Measurements from ENCODE around the gene PAQR6. TPM values are rescaled to one million over a fixed set of nuclear protein-coding genes. Genes with fewer than 3 reads are reported as not detected.

PAQR6 gene
- total and polyA plus RNA-seq, 2 of the 4 experiments (the other 2 are of a cell fraction), result under 0.01 to 0.67 TPM

DNA sequence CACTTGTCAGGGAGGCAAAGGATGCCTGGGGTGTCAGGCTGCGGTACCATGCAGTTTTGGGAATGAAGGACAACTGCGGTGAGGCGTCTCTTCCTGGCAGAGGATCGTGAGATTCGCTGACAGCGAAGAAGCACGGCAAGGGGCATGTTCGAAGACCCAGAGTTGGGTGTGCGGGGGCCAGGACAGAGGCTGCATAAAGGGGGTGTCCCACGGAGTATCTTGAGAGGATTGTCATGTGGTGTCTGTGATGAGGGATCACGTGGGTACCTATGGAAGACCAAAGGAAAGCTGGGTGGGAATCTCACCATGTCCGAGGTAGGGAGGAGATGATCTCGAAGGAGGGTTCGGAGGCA is 53.6 kb downstream of the PAQR6 start:
- peak; percentile 7 for DNase-seq
- H3K9me1 ChIP-seq (ENCODE audit: insufficient read depth, low read length), result peaks cover 12% of the 10 kb centered on the region
- peak; percentile 10; the same call in 1 of the 2 replicates for ATAC-seq (ENCODE audit: low read depth)
- H3K36me3 ChIP-seq (ENCODE audit: control insufficient read depth, insufficient read depth, low read length), result peaks cover 7% of the 10 kb centered on the region; the same call in 1 of the 2 replicates
- H2AK5ac ChIP-seq (ENCODE audit: low read depth, low read length), result peak overlapping the region; percentile 93
- peak overlapping the region; percentile 51 to 68; a peak in 2 of 4 replicates for H4K8ac ChIP-seq (ENCODE audit: low read depth in 2 of 2, low read length in 2 of 2)
- WGBS, 2 experiments (ENCODE audit: extremely low coverage in 2 of 2, insufficient read length in 1 of 2), result 5% methylated on average over 9 of the region's 14 CpGs; no CpG with 5 or more reads in 1 of the 2 experiments
- H4K20me1 ChIP-seq (ENCODE audit: insufficient read depth, low read length), result peaks cover 16% of the 10 kb centered on the region
- no peaks in the 10 kb centered on the region for H3K4me1 ChIP-seq (ENCODE audit: control insufficient read depth, insufficient read depth, low read length)
- peak overlapping the region; percentile 68; the same call in 1 of the 2 replicates for H3K23ac ChIP-seq (ENCODE audit: low read depth, low read length)
- H3K79me1 ChIP-seq (ENCODE audit: low read depth in 1 of 2, low read length in 2 of 2), result peaks cover 24 to 51% of the 10 kb centered on the region in 2 experiments
- dilution Hi-C loops (cut with HindIII; ENCODE audit: low sequenced_read_pairs, unreplicated experiment) (no loop called here), intact Hi-C loops (cut with micrococcal nuclease) (no loop called here), in situ Hi-C loops (cut with MboI; ENCODE audit: low sequenced_read_pairs) (no loop called here)
- TSS peak; percentile 26 for BruUV-seq (replicated peaks)
- no peak overlapping the region for H2BK20ac ChIP-seq (ENCODE audit: low read depth, low read length)
- TF ChIP-seq, protein P1, sequence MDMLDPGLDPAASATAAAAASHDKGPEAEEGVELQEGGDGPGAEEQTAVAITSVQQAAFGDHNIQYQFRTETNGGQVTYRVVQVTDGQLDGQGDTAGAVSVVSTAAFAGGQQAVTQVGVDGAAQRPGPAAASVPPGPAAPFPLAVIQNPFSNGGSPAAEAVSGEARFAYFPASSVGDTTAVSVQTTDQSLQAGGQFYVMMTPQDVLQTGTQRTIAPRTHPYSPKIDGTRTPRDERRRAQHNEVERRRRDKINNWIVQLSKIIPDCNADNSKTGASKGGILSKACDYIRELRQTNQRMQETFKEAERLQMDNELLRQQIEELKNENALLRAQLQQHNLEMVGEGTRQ (IDR thresholded peaks at IDR 0.05; ENCODE audit: low read depth, low read length), result peak; percentile 89
- TF ChIP-seq RAD21 (IDR thresholded peaks at IDR 0.05; ENCODE audit: low read length) (no peak), POLR2A (IDR thresholded peaks at IDR 0.05; ENCODE audit: low read depth, low read length) (no peak), NFE2L2 (IDR thresholded peaks at IDR 0.05; ENCODE audit: low read depth, low read length) (no peak), MAFK (IDR thresholded peaks at IDR 0.05; ENCODE audit: low read depth, low read length) (no peak)
- H2AFZ ChIP-seq (replicated peaks; ENCODE audit: low read length, poor library complexity), result peak overlapping the region; percentile 93
- POLR2A ChIA-PET (ENCODE audit: unreplicated experiment), result interaction anchor here (0.5 to 1.5 kb wide), 2 partner anchors 18 to 218 kb away, joined by 3 to 16 read pairs; partner anchors contain the start of gene PMF1
- peak overlapping the region; percentile 60 for H3K4me3 ChIP-seq (ENCODE audit: insufficient read depth, low read depth, low read length)
- H4K5ac ChIP-seq (ENCODE audit: low read depth, low read length), result no peak overlapping the region; the same call in 1 of the 2 replicates
- peak overlapping the region; percentile 56 for H3K56ac ChIP-seq (ENCODE audit: extremely low read depth, insufficient read depth, low read length)
- H2BK5ac ChIP-seq (ENCODE audit: low read depth, low read length, poor library complexity, severe bottlenecking), result no peak overlapping the region
- peak overlapping the region; percentile 83 for H2AK9ac ChIP-seq (replicated peaks; ENCODE audit: low read depth, low read length, poor library complexity)
- peak overlapping the region; percentile 78 for H3K14ac ChIP-seq (replicated peaks; ENCODE audit: low read depth, low read length)
- H3K4ac ChIP-seq (ENCODE audit: low read depth, low read length), result peak overlapping the region; percentile 42
- H3K18ac ChIP-seq (ENCODE audit: low read depth, low read length), result no peak overlapping the region
- CTCF ChIA-PET, result no interaction called here
- H3K27me3 ChIP-seq (ENCODE audit: control insufficient read depth, insufficient read depth, low read length), result no peaks in the 10 kb centered on the region
- H3K9me3 ChIP-seq (ENCODE audit: control insufficient read depth, insufficient read depth, low read length), result no peaks in the 10 kb centered on the region
- H2BK15ac ChIP-seq (ENCODE audit: low read depth, low read length), result no peak overlapping the region
- peak overlapping the region; percentile 82 for H3K9ac ChIP-seq (ENCODE audit: low read depth, low read length)
- peak overlapping the region; percentile 56 for H3K27ac ChIP-seq (ENCODE audit: insufficient read depth, low read length)
- H3K4me2 ChIP-seq (ENCODE audit: low read depth, low read length), result peak overlapping the region; percentile 79
- H2BK120ac ChIP-seq (ENCODE audit: low read depth, low read length), result peak overlapping the region; percentile 13; the same call in 1 of the 2 replicates
- peak overlapping the region; percentile 48 for H4K91ac ChIP-seq (ENCODE audit: insufficient read depth, low read depth, low read length)
